ENCODE data around the gene GRHL3.
"Not testable (repeated sequence)": the region's sequence is repeated elsewhere in the genome, so short reads cannot be mapped to it uniquely, and the experiment has no call there.

GRHL3 gene

GRCh38 chr1:24319312-24319863 lies at the start of gene GRHL3:
Gene GRHL3 (plus strand): TSS chr1:24319357. CDS start chr1:24319552, 195 bp downstream.
- no peak for DNase-seq (ENCODE audit: low read depth, low spot score)

GRCh38 chr1:24274203-24275103 lies 44.7 kb upstream of the GRHL3 start:
- not testable (repeated sequence) for DNase-seq (ENCODE audit: low read depth, low spot score)

- DNase-seq (ENCODE audit: low read depth, low spot score) = no peak
Observed at GRCh38 chr1:24275104-24275410, 44.1 kb upstream of the GRHL3 start.

GRCh38 chr1:24275510-24275909 lies 43.6 kb upstream of the GRHL3 start:
- no peak for DNase-seq (ENCODE audit: low read depth, low spot score)

GRCh38 chr1:24276791-24277190 lies 42.4 kb upstream of the GRHL3 start:
- DNase-seq (ENCODE audit: low read depth, low spot score) = no peak

GRCh38 chr1:24277420-24278169 lies 41.6 kb upstream of the GRHL3 start:
- no peak for DNase-seq (ENCODE audit: low read depth, low spot score)

GRCh38 chr1:24278726-24279125 lies 40.4 kb upstream of the GRHL3 start:
- DNase-seq (ENCODE audit: low read depth, low spot score) = no peak

GRCh38 chr1:24279590-24280232 lies 39.4 kb upstream of the GRHL3 start:
- DNase-seq (ENCODE audit: low read depth, low spot score) = no peak

- DNase-seq (ENCODE audit: low read depth, low spot score) = no peak
Observed at GRCh38 chr1:24281591-24281990, 37.6 kb upstream of the GRHL3 start.

- no peak for DNase-seq (ENCODE audit: low read depth, low spot score)
Observed at GRCh38 chr1:24282491-24282890, 36.7 kb upstream of the GRHL3 start.

GRCh38 chr1:24283326-24284155 lies 35.6 kb upstream of the GRHL3 start:
- DNase-seq (ENCODE audit: low read depth, low spot score) = no peak

- DNase-seq (ENCODE audit: low read depth, low spot score) = no peak
Observed at GRCh38 chr1:24284156-24284471, 35.0 kb upstream of the GRHL3 start.

- DNase-seq (ENCODE audit: low read depth, low spot score) = no peak
Observed at GRCh38 chr1:24285231-24285630, 33.9 kb upstream of the GRHL3 start.

- DNase-seq (ENCODE audit: low read depth, low spot score) = no peak
Observed at GRCh38 chr1:24286246-24287010, 32.7 kb upstream of the GRHL3 start.

GRCh38 chr1:24287779-24288178 lies 31.4 kb upstream of the GRHL3 start:
- DNase-seq (ENCODE audit: low read depth, low spot score) = not testable (repeated sequence)

GRCh38 chr1:24288479-24288878 lies 30.7 kb upstream of the GRHL3 start:
- no peak for DNase-seq (ENCODE audit: low read depth, low spot score)

- no peak for DNase-seq (ENCODE audit: low read depth, low spot score)
Observed at GRCh38 chr1:24289937-24290595, 29.1 kb upstream of the GRHL3 start.

GRCh38 chr1:24290933-24291487 lies 28.1 kb upstream of the GRHL3 start:
- DNase-seq (ENCODE audit: low read depth, low spot score) = no peak

- no peak for DNase-seq (ENCODE audit: low read depth, low spot score)
Observed at GRCh38 chr1:24292103-24292502, 27.1 kb upstream of the GRHL3 start.

- DNase-seq (ENCODE audit: low read depth, low spot score) = no peak
Observed at GRCh38 chr1:24292887-24293286, 26.3 kb upstream of the GRHL3 start.
